IMR-90 (cell line): ENCODE results near the gene UTP11.

Source experiments
- RCOR1 ChIP-seq: IDR thresholded peaks from 2 replicates; pipeline ENCODE4 v1.6.1; 2012; ENCODE audit warnings: mild to moderate bottlenecking, low read length, improper control_type of control experiment; ENCODE audit not compliant: insufficient replicate concordance
- TF ChIP-seq, protein P1 (sequence below): conservative IDR thresholded peaks from 2 replicates; pipeline ENCODE4 v1.5.1; 2012; ENCODE audit warnings: mild to moderate bottlenecking, low read depth, low read length, improper control_type of control experiment
- TF ChIP-seq, protein P2 (sequence below): fragments of 150-350 bp; IDR thresholded peaks from 2 replicates; pipeline ENCODE4 v1.6.1; 2016; ENCODE audit warnings: low read depth, mild to moderate bottlenecking, low read length, moderate library complexity, borderline replicate concordance

DNA sequence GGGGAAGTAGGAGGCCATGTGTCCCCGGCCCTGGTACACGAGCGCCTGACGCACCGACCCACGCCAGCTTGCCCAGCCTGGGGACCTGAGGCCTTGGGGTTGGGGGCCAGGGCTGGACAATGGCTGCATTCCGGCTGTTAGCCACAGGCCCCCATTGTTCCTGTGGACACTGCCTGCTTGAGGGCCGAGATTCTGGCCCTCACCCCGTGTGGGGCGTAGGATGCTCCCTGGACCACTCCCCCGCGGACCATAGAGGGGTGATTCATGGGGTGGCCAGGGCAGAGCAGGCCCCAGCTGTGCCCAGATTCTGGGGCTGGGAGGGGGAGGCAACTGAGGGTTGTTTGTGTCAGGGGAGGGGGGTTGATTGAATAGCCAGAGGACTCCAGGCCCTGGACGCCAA lies 22.3 kb downstream of the UTP11 start:
- TF ChIP-seq, protein P1, sequence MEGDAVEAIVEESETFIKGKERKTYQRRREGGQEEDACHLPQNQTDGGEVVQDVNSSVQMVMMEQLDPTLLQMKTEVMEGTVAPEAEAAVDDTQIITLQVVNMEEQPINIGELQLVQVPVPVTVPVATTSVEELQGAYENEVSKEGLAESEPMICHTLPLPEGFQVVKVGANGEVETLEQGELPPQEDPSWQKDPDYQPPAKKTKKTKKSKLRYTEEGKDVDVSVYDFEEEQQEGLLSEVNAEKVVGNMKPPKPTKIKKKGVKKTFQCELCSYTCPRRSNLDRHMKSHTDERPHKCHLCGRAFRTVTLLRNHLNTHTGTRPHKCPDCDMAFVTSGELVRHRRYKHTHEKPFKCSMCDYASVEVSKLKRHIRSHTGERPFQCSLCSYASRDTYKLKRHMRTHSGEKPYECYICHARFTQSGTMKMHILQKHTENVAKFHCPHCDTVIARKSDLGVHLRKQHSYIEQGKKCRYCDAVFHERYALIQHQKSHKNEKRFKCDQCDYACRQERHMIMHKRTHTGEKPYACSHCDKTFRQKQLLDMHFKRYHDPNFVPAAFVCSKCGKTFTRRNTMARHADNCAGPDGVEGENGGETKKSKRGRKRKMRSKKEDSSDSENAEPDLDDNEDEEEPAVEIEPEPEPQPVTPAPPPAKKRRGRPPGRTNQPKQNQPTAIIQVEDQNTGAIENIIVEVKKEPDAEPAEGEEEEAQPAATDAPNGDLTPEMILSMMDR = no peak
- TF ChIP-seq RCOR1 = no peak
- TF ChIP-seq, protein P2, sequence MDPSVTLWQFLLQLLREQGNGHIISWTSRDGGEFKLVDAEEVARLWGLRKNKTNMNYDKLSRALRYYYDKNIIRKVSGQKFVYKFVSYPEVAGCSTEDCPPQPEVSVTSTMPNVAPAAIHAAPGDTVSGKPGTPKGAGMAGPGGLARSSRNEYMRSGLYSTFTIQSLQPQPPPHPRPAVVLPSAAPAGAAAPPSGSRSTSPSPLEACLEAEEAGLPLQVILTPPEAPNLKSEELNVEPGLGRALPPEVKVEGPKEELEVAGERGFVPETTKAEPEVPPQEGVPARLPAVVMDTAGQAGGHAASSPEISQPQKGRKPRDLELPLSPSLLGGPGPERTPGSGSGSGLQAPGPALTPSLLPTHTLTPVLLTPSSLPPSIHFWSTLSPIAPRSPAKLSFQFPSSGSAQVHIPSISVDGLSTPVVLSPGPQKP = no peak
